Pancreas (tissue), 10 donors: ENCODE data around the gene TIMP4. TPM values are rescaled to one million over a fixed set of nuclear protein-coding genes. Genes with fewer than 3 reads are reported as not detected.
A peak's percentile ranks its signal among the peaks of the same experiment; 100 is the strongest.

Experiments used
- ATAC-seq, 4 donors: fragments of 200-7000 bp; cut with Tn5 transposase; one replicate each; pipeline versions ENCODE4 v1.8.0 to v1.9.1; 2020; ENCODE audit warnings: mild to moderate bottlenecking in 4 of 4, moderate library complexity in 4 of 4
- DNase-seq, 6 donors: peaks; one replicate each; pipeline ENCODE4 v3.0.0-alpha.2; 2020
- FAIRE-seq: peaks from 2 replicates; lab custom pipeline; 2012; peaks lifted over from hg19 to GRCh38; lab: Jason Lieb, UNC
- H3K27ac ChIP-seq, 4 donors: fragments of 200-600 bp; sonication (generic); 1 replicate in 3 of 4; 2 replicates in 1 of 4; pipeline versions ENCODE4 v1.5.0 to v1.8.0; 2020
- H3K27me3 ChIP-seq, 4 donors: fragments of 200-600 bp; one replicate each; pipeline ENCODE4 v1.8.0; 2021
- H3K36me3 ChIP-seq, 3 donors: fragments of 200-600 bp; sonication (generic) in 1 of 3; one replicate each; pipeline versions ENCODE4 v1.5.0 to v1.8.0; 2020 to 2021
- H3K4me1 ChIP-seq, 3 donors: fragments of 200-600 bp; one replicate each; pipeline ENCODE4 v1.8.0; 2021
- H3K4me3 ChIP-seq, 4 donors: fragments of 200-600 bp; sonication (generic) in 2 of 4; one replicate each; pipeline versions ENCODE4 v1.5.0 to v1.8.0; 2020 to 2021
- H3K9me3 ChIP-seq, 4 donors: fragments of 200-600 bp; one replicate each; pipeline ENCODE4 v1.8.0; 2021
- WGBS, 2 donors: extraction: QIAGEN DNeasy Blood & Tissue Kit; methylation state at CpG; one replicate each; pipeline ENCODE4 v1.1.7; 2013; 5-methylcytosine and 5-hydroxymethylcytosine counted together
- intact Hi-C, 3 donors: fragments of 100-400 bp; cut with DNase I; formaldehyde crosslinking; loops; one replicate each; pipeline versions ENCODE4 v1.11.1 to v1.14.2; 2022
- polyA plus RNA-seq, 2 donors: library from polyadenylated mRNA; stranded (reverse); fragments of 200-250 nt; gene quantifications; one replicate each; pipeline ENCODE4 v1.2.3, GENCODE V29; 2013
- total RNA-seq, 6 donors: library from RNA; stranded (reverse); fragmentation: NEBNext Ultra II Directional in 4 of 6; extraction: Animal tissue kit (Norgen Biotek cat#: 25700) in 4 of 6; gene quantifications; one replicate each; pipeline versions ENCODE4 v1.2.1 to v1.2.4, GENCODE V29; 2021 to 2023
- TF ChIP-seq, protein P1 (sequence below), 4 donors: fragments of 200-600 bp; sonication (generic) in 3 of 4; IDR thresholded peaks; one replicate each; pipeline versions ENCODE4 v1.5.0 to v1.8.0; 2021; ENCODE audit warnings: antibody characterized with exemption in 4 of 4
- donor health status: healthy with polysubstance abuse.
- donor health status: DM: no; HTN: no; CAD: no; lungs with moderate emphysema.
- donor health status: DM: no; HTN: no; CAD: no.
- donor health status: control.
- donor health status: control.
- donor health status: Bipolar disorder and iron deficiency.
- donor health status: DM: yes; HTN: yes; CAD: no.
- donor health status: DM: no; HTN: no; CAD: no.
- donor health status: DM: no; HTN: no; CAD: no.
- donor health status: DM: yes; HTN: yes; CAD: no.

The TIMP4 gene
- total and polyA plus RNA-seq, 8 donors: 0.12 to 4.6 (median 1.4) TPM

GRCh38 chr3:12157026-12157425 is 1.7 kb downstream of the TIMP4 start:
- ATAC-seq: no peak
- TF ChIP-seq, protein P1, sequence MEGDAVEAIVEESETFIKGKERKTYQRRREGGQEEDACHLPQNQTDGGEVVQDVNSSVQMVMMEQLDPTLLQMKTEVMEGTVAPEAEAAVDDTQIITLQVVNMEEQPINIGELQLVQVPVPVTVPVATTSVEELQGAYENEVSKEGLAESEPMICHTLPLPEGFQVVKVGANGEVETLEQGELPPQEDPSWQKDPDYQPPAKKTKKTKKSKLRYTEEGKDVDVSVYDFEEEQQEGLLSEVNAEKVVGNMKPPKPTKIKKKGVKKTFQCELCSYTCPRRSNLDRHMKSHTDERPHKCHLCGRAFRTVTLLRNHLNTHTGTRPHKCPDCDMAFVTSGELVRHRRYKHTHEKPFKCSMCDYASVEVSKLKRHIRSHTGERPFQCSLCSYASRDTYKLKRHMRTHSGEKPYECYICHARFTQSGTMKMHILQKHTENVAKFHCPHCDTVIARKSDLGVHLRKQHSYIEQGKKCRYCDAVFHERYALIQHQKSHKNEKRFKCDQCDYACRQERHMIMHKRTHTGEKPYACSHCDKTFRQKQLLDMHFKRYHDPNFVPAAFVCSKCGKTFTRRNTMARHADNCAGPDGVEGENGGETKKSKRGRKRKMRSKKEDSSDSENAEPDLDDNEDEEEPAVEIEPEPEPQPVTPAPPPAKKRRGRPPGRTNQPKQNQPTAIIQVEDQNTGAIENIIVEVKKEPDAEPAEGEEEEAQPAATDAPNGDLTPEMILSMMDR (IDR thresholded peaks at IDR 0.05): no peak
- WGBS, 2 donors: 82 to 100% methylated on average over 1 of the region's 1 CpG
- FAIRE-seq: no peak
- Histone ChIP-seq H3K36me3 (no peaks in the 10 kb centered on the region), H3K27ac (no peak overlapping the region), H3K9me3 (no peaks in the 10 kb centered on the region), H3K4me1 (no peaks in the 10 kb centered on the region), H3K4me3 (no peak overlapping the region), H3K27me3 (no peaks in the 10 kb centered on the region)
- intact Hi-C loops: no loop called here
- DNase-seq: no peak

- no peaks in the 10 kb centered on the region for H3K36me3 ChIP-seq
- TF ChIP-seq, protein P1 (IDR thresholded peaks at IDR 0.05): no peak
- no peak for FAIRE-seq
Observed at GRCh38 chr3:12155828-12156227, 2.9 kb downstream of the TIMP4 start.

GRCh38 chr3:12155264-12155663 is 3.4 kb downstream of the TIMP4 start:
- Histone ChIP-seq H3K4me3 (no peak overlapping the region), H3K4me1 (no peaks in the 10 kb centered on the region), H3K27ac (no peak overlapping the region), H3K36me3 (no peaks in the 10 kb centered on the region), H3K9me3 (no peaks in the 10 kb centered on the region), H3K27me3 (no peaks in the 10 kb centered on the region)
- ATAC-seq (no peak), FAIRE-seq (no peak), DNase-seq (no peak)
- intact Hi-C loops: no loop called here
- TF ChIP-seq, protein P1 (IDR thresholded peaks at IDR 0.05): no peak

More at GRCh38 chr3:12155828-12156227, 2.9 kb downstream of the TIMP4 start:
- ATAC-seq (peak in 3 of 4 donors; percentile 18 to 67 (median 37)), DNase-seq (no peak)
- no peaks in the 10 kb centered on the region for H3K27me3 ChIP-seq
- intact Hi-C loops: no loop called here
- H3K4me1 ChIP-seq: no peaks in the 10 kb centered on the region
- no peak overlapping the region for H3K27ac ChIP-seq
- WGBS, 2 donors: 78 to 82% methylated on average over 2 of the region's 2 CpGs
- H3K4me3 ChIP-seq: no peak overlapping the region
- H3K9me3 ChIP-seq: no peaks in the 10 kb centered on the region

DNA sequence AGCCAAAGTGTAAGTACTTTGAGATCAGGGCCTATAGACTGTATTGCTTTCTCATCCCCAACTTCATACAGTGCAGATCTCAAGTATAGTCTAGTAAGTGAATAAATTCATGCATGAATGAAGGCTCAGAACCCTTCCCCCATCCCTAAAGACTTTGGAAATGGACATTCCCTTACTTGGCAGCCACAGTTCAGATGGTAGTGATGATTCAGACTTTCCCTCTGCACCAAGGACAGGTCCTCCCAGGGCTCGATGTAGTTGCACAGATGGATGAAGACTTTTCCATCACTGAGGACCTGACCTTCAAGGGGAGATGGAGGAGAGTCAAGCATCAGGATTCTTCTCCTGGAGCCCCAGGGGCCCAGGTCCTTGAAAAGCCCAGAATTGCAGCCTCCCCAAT is 4.6 kb downstream of the TIMP4 start:
- no peak for ATAC-seq
- H3K4me1 ChIP-seq: no peaks in the 10 kb centered on the region
- no peak overlapping the region for H3K27ac ChIP-seq
- no peak for DNase-seq
- WGBS, 2 donors: 40 to 72% methylated on average over 1 of the region's 1 CpG
- no peaks in the 10 kb centered on the region for H3K27me3 ChIP-seq
- TF ChIP-seq, protein P1 (IDR thresholded peaks at IDR 0.05): no peak
- no peaks in the 10 kb centered on the region for H3K36me3 ChIP-seq
- FAIRE-seq: no peak
- intact Hi-C loops: no loop called here
- no peaks in the 10 kb centered on the region for H3K9me3 ChIP-seq
- no peak overlapping the region for H3K4me3 ChIP-seq

DNA sequence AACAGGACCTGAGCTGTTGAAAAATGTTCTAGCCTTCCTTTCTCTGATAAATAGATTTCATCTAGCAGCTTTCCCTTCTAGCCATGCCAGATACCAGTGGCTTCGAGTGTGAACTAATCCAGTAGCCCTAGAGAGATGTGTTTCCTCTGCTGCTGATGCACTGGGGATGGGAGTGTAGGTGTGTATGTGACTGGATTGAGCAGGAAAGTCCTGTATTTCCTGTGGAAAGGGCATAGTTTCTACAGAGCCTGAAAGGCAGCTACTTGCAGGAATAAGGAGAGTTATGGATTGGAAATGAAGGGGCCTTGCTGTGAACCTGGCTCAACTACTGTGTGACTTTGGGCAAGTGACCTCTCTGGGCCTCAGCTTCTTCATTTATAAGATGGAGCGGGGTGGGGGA is 8.6 kb downstream of the TIMP4 start:
- no peak overlapping the region for H3K27ac ChIP-seq
- intact Hi-C loops: no loop called here
- no peaks in the 10 kb centered on the region for H3K9me3 ChIP-seq
- TF ChIP-seq, protein P1 (IDR thresholded peaks at IDR 0.05): no peak
- no peak for DNase-seq
- H3K4me3 ChIP-seq: no peak overlapping the region
- no peaks in the 10 kb centered on the region for H3K36me3 ChIP-seq
- 65 to 69% methylated on average over 2 of the region's 2 CpGs for WGBS, 2 donors
- no peak for FAIRE-seq
- no peaks in the 10 kb centered on the region for H3K4me1 ChIP-seq
- ATAC-seq: no peak
- H3K27me3 ChIP-seq: no peaks in the 10 kb centered on the region
